HepG2 (cell line): ENCODE measurements around the gene SF1. TPM values are rescaled to one million over a fixed set of nuclear protein-coding genes. Genes with fewer than 3 reads are reported as not detected.

Source experiments
- BRD4 ChIP-seq: sonication (generic); formaldehyde crosslinking; IDR thresholded peaks from 2 replicates; pipeline ENCODE4 v1.4.0; 2020; ENCODE audit warnings: missing genetic modification reagents
- CTCF ChIP-seq: sonication (generic); formaldehyde crosslinking; IDR thresholded peaks from 2 replicates; pipeline ENCODE4 v1.5.0; 2020; ENCODE audit warnings: mild to moderate bottlenecking, missing genetic modification reagents, moderate library complexity
- DR1 ChIP-seq: sonication (generic); formaldehyde crosslinking; IDR thresholded peaks from 2 replicates; pipeline ENCODE4 v1.8.0; 2021; ENCODE audit warnings: mild to moderate bottlenecking, missing genetic modification reagents, inconsistent platforms
- DZIP1 ChIP-seq: sonication (generic); formaldehyde crosslinking; IDR thresholded peaks from 2 replicates; pipeline ENCODE4 v1.5.0; 2020; ENCODE audit warnings: mild to moderate bottlenecking, missing genetic modification reagents
- HNRNPUL1 ChIP-seq: fragments of 200-400 bp; formaldehyde crosslinking; IDR thresholded peaks from 2 replicates; pipeline ENCODE4 v1.6.1; 2017; ENCODE audit warnings: low read depth, mild to moderate bottlenecking, low read length, moderate library complexity
- KLF12 ChIP-seq: sonication (generic); formaldehyde crosslinking; IDR thresholded peaks from 2 replicates; pipeline ENCODE4 v1.4.0; 2020; ENCODE audit warnings: missing genetic modification reagents, borderline replicate concordance
- PHF8 ChIP-seq: sonication (generic); formaldehyde crosslinking; IDR thresholded peaks from 2 replicates; pipeline ENCODE4 v1.5.0; 2020; ENCODE audit warnings: missing genetic modification reagents
- SMAD3 ChIP-seq: sonication (generic); formaldehyde crosslinking; IDR thresholded peaks from 2 replicates; pipeline ENCODE4 v1.4.0; 2020; ENCODE audit warnings: missing genetic modification reagents
- SP2 ChIP-seq: sonication (generic); formaldehyde crosslinking; IDR thresholded peaks from 2 replicates; pipeline ENCODE4 v1.5.1; 2020; ENCODE audit warnings: mild to moderate bottlenecking, missing genetic modification reagents
- ZFP1 ChIP-seq: IDR thresholded peaks from 2 replicates; pipeline ENCODE4 v1.6.1; 2016
- ZNF329 ChIP-seq: sonication (generic); formaldehyde crosslinking; IDR thresholded peaks from 2 replicates; pipeline ENCODE4 v1.9.0; 2021; ENCODE audit warnings: low read depth, mild to moderate bottlenecking, missing genetic modification reagents
- ZNF468 ChIP-seq: sonication (generic); formaldehyde crosslinking; IDR thresholded peaks from 2 replicates; pipeline ENCODE4 v1.8.0; 2022; ENCODE audit warnings: mild to moderate bottlenecking, moderate library complexity, missing genetic modification reagents
- ZNF510 ChIP-seq: sonication (generic); formaldehyde crosslinking; IDR thresholded peaks from 2 replicates; pipeline ENCODE4 v1.4.0; 2020; ENCODE audit warnings: low read depth, mild to moderate bottlenecking, missing genetic modification reagents
- ZNF563 ChIP-seq: sonication (generic); formaldehyde crosslinking; IDR thresholded peaks from 2 replicates; pipeline ENCODE4 v1.8.0; 2022; ENCODE audit warnings: mild to moderate bottlenecking, moderate library complexity, missing genetic modification reagents
- ZNF883 ChIP-seq: sonication (generic); formaldehyde crosslinking; IDR thresholded peaks from 2 replicates; pipeline ENCODE4 v1.5.1; 2020; ENCODE audit warnings: mild to moderate bottlenecking, missing genetic modification reagents; ENCODE audit errors: not compliant biosample characterization
- polyA plus RNA-seq, 8 experiments: library from polyadenylated mRNA; depleted of rRNA in 3 of 8; stranded (reverse) in 7 of 8; unstranded in 1 of 8; fragments of >200 nt; fragmentation: Illumina TruSeq in 4 of 8; extraction: Trizol in 4 of 8; gene quantifications; 2 replicates each; pipeline versions ENCODE4 v1.2.1 to v1.2.3, GENCODE V29; 2011 to 2016; ENCODE audit warnings: low read depth in 4 of 8, missing spikeins in 1 of 8, mixed read lengths in 1 of 8; ENCODE audit not compliant: insufficient read depth in 1 of 8
- total RNA-seq, 5 experiments: library from RNA; depleted of rRNA; stranded (reverse); fragments of >200 nt; fragmentation: Illumina TruSeq; extraction: Trizol; gene quantifications; 2 replicates each; pipeline ENCODE4 v1.2.3, GENCODE V29; 2016; ENCODE audit warnings: low read depth in 1 of 5
- TF ChIP-seq, protein P1 (sequence below): sonication (generic); formaldehyde crosslinking; IDR thresholded peaks from 2 replicates; pipeline ENCODE4 v1.5.0; 2020; ENCODE audit warnings: missing genetic modification reagents
- TF ChIP-seq, protein P2 (sequence below): sonication (generic); formaldehyde crosslinking; IDR thresholded peaks from 2 replicates; pipeline ENCODE4 v1.4.0; 2020; ENCODE audit warnings: mild to moderate bottlenecking, missing genetic modification reagents
- TF ChIP-seq, protein P3 (sequence below): sonication (generic); formaldehyde crosslinking; IDR thresholded peaks from 2 replicates; pipeline ENCODE4 v1.8.1; 2023; ENCODE audit warnings: mild to moderate bottlenecking, moderate library complexity, missing genetic modification reagents

Gene SF1
- total and polyA plus RNA-seq, 2 of the 13 experiments (the other 11 are each of a cell fraction or from before 2014, with no cell fraction given): 55.5 to 70.4 TPM

DNA sequence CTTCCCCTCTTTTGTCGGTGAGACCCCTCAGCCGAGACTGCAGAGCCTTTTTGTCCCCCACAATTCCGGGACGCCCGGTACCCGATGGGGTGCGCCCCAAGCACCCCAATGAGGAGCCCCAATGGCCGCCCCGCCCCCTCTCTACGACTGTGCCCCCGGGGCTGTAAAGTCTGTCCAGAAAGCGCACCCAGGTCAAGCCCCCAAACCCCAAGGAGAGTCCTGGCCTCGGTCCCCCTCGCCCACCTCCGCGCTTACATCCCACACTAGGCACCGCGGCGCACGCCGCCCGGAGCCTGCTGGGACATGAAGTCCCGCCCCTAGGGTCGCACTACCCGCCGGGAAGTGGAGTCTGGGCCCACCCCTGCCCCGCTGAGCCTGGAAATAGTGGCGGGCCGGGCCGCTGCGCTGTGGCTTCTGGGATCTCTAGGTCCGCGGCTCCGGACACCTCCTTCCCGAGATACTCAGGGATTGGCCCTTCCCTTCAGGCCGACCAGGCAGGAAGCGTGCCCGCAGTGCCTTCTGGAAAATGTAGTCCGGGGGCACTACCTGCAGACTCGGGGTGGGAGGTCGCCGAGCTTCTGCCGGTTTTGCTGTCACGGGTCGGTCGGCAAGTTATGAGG lies 32.0 kb upstream of the SF1 start, which contains the start of gene MEN1 (continued):
- TF ChIP-seq DZIP1 (CRISPR knock-in tag) (peak; percentile 49; the same call in 1 of the 2 replicates), ZNF563 (peak; percentile 74), ZNF883 (peak; percentile 35), BRD4 (CRISPR knock-in tag) (0 out of 2 replicates have a peak, but pooled peaks have one; percentile 46), KLF12 (CRISPR knock-in tag) (peak; percentile 65; the same call in 1 of the 2 replicates), SMAD3 (CRISPR knock-in tag) (no peak), HNRNPUL1 (0 out of 2 replicates have a peak, but pooled peaks have one; percentile 23), CTCF (CRISPR knock-in tag) (0 out of 2 replicates have a peak, but pooled peaks have one; percentile 10), SP2 (CRISPR knock-in tag) (peak; percentile 66), DR1 (CRISPR knock-in tag) (peak; percentile 80), PHF8 (peak; percentile 70; the same call in 1 of the 2 replicates), ZFP1 (CRISPR knock-in tag) (peak; percentile 30; the same call in 1 of the 2 replicates), ZNF329 (CRISPR knock-in tag) (0 out of 2 replicates have a peak, but pooled peaks have one; percentile 18), ZNF510 (CRISPR knock-in tag) (no peak), ZNF468 (CRISPR knock-in tag) (no peak)
- TF ChIP-seq, protein P1, sequence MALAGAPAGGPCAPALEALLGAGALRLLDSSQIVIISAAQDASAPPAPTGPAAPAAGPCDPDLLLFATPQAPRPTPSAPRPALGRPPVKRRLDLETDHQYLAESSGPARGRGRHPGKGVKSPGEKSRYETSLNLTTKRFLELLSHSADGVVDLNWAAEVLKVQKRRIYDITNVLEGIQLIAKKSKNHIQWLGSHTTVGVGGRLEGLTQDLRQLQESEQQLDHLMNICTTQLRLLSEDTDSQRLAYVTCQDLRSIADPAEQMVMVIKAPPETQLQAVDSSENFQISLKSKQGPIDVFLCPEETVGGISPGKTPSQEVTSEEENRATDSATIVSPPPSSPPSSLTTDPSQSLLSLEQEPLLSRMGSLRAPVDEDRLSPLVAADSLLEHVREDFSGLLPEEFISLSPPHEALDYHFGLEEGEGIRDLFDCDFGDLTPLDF (CRISPR knock-in tag): peak; percentile 86
- TF ChIP-seq, protein P2, sequence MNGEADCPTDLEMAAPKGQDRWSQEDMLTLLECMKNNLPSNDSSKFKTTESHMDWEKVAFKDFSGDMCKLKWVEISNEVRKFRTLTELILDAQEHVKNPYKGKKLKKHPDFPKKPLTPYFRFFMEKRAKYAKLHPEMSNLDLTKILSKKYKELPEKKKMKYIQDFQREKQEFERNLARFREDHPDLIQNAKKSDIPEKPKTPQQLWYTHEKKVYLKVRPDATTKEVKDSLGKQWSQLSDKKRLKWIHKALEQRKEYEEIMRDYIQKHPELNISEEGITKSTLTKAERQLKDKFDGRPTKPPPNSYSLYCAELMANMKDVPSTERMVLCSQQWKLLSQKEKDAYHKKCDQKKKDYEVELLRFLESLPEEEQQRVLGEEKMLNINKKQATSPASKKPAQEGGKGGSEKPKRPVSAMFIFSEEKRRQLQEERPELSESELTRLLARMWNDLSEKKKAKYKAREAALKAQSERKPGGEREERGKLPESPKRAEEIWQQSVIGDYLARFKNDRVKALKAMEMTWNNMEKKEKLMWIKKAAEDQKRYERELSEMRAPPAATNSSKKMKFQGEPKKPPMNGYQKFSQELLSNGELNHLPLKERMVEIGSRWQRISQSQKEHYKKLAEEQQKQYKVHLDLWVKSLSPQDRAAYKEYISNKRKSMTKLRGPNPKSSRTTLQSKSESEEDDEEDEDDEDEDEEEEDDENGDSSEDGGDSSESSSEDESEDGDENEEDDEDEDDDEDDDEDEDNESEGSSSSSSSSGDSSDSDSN (CRISPR knock-in tag): peak; percentile 58
- TF ChIP-seq, protein P3, sequence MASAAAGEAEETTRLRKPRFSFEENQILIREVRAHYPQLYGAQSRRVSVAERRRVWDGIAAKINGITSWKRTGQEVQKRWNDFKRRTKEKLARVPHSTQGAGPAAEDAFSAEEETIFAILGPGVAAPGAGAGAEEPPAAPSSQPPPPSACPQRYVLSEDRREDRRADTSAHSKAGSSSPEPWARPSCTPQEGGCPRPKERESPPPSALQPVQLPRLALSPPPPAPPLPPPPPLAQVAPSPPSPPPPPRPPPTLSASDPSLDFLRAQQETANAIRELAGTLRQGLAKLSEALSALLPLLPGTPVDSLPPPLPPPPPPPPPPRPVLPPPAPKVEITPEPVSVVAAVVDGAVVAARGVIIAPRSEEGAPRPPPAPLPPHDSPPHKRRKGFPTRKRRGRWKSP (CRISPR knock-in tag): peak; percentile 73; the same call in 1 of the 2 replicates
